GM10847 (cell line): Measurements from ENCODE around the gene FIG4.

Source experiments
- POLR2A ChIP-seq: IDR thresholded peaks from 2 replicates; pipeline ENCODE4 v1.6.1; 2011; ENCODE audit not compliant: insufficient read length; ENCODE audit errors: extremely low read depth

FIG4 gene

DNA sequence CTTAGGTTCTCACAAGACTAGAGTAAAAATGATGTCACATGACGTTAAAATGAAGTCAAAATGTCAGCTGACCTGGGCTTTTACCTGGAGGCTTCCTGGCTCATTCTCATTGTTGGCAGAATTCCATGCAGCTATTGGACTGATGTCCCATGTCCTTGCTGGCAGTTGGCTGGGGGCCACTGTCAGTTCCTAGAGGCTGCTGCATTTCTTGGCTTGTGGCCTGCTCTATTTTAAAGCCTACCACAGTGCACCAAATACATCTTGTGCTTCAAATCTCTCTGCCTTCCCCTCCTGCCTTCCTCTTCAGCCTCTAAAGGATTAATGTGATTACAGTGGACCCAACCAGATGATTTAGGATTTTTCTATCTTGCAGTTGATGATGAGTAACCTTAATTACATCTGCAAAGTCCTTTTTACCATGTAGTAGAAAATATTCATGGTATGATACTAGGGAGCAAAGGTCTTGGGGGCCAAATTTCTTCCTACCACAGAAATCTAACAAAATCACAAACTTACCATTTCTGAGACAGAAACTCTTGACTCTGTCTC lies 81.9 kb downstream of the FIG4 start:
- no peak for TF ChIP-seq POLR2A

- no peak for TF ChIP-seq POLR2A
Observed at GRCh38 chr6:109781001-109781400, 89.9 kb downstream of the FIG4 start.

DNA sequence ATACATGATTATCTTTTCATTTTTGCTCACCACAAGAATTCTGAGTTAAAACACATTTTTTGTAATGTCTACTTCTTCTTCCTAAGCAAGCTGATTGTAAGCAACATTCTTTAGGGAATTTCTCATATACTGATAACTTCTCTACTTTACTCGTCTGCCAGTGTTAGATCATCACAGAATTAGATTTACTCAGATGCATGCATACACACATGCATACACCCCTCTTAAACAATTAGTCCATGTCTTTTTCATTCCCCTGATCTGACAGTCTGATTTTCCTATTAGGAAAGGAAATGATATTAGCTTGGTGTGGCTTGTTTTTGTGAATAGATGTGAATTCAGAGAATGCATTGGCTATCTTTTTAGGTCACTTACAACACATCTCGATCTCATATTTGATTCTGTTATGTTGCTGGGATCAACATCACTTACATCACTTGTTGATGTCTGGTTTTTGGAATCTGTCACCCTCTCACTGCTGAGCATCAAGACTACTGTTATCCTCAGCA lies 91.4 kb downstream of the FIG4 start:
- TF ChIP-seq POLR2A = no peak

DNA sequence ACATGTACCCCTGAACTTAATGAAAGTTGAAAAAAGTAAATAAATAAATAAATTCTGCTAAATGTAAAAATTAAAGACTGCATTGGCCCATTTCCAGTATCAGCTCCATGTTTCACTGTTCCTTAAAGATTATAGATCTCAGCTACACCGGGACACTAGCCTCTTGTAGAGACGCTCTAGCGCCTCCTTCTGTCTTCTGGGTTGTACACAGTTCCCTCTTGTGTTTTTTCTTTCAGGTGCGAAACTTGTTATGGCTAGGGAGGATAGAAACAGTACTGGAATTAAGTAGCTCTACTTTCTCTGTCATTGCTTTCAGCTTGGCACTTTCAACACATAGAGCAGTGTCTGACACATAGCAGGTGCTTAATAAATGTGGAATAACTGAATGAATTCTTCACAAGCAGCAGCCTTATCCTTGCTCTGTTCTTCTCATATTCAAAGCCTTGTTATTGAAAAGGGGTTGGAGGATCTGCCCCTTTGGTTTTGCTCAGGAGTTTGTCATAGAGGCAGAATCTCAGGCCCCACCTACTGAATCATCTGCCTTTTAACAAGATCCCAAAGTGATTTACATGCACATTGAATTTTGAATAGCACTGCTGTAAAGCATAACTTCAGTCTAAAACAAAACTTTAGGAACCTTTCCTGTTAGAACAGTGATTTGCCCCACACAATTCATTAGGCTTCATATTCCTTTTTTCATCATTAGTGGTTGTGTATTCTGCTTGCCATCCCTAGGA lies 92.3 kb downstream of the FIG4 start:
- no peak for TF ChIP-seq POLR2A

DNA sequence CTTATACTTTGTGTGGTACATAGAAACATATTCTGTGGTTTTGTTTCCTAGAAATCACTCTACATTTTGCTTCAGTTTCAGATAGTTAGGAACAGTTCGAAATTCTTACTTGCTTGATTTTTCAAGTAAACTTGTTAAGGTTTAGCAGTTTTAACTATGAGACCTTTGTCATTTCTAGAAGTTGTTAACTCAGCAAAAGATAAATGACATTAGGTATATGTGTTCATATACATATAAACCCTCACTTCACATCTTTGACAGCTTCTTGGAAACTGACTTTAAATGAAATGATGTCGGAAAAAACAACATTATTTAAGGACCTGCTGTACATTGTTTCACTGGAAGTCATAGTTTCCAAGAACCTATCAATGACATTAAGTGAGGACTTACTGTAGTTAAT lies 96.2 kb downstream of the FIG4 start:
- TF ChIP-seq POLR2A = no peak

GRCh38 chr6:109788687-109789086 lies 97.6 kb downstream of the FIG4 start:
- TF ChIP-seq POLR2A = no peak

- TF ChIP-seq POLR2A = no peak
Observed at GRCh38 chr6:109790131-109790530, 99.0 kb downstream of the FIG4 start.

DNA sequence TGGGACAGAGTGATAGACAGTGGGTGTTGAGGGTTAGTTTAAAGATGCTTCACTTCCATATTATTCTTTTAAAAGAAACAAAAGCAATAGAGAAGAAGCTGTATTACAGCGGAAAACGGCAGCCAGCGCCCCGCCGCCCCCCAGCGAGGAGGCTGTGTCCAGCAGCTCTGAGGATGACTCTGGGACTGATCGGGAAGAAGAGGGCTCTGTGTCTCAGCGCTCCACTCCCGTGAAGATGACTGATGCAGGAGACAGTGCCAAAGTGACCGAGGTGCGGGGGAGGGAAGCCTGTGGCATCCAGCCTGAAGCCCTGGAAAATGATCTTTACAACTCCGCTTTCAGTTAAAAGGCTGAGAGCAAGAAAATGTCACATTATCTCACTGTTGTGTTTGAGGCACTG lies 100.2 kb downstream of the FIG4 start:
- no peak for TF ChIP-seq POLR2A

- no peak for TF ChIP-seq POLR2A
Observed at GRCh38 chr6:109793021-109793420, 101.9 kb downstream of the FIG4 start.

- no peak for TF ChIP-seq POLR2A
Observed at GRCh38 chr6:109793792-109794191, 102.7 kb downstream of the FIG4 start.

DNA sequence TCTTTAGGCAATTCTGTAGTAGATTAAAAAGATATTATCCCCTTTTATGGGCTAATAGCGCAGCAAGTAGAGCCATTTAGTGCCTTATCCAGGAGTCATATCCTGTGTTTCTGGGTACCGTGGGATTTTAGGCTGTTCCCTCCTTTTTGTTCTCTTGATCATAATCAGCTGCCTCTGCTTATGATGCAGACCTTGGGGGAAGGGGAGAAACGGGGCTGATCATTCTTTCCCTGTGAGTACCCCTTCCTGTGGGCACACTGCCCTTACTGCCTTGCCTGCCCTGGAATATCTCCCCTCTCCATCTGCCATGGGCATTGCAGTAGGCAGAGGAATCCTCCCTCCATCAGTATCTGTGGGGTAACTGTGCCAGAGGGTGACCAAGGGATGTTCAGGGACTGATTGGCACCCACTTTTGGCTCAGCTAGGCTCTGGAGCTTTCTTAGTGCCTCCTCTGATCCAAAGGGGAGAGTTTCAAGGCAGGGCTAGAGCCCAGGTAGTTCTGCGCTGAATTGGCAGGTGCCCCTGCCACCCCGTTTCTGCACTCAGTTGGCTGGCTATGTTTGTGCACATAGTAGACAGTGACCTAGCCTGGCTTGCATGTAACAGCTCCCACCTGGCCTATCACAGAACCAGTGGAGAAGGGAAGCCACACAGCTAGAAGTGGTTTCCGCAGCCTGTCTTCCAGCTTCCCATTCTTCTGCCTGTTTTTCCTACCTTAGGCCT lies 103.3 kb downstream of the FIG4 start:
- no peak for TF ChIP-seq POLR2A

GRCh38 chr6:109795994-109796555 lies 105.0 kb downstream of the FIG4 start:
- no peak for TF ChIP-seq POLR2A

- TF ChIP-seq POLR2A = no peak
Observed at GRCh38 chr6:109799129-109799528, 108.0 kb downstream of the FIG4 start.

DNA sequence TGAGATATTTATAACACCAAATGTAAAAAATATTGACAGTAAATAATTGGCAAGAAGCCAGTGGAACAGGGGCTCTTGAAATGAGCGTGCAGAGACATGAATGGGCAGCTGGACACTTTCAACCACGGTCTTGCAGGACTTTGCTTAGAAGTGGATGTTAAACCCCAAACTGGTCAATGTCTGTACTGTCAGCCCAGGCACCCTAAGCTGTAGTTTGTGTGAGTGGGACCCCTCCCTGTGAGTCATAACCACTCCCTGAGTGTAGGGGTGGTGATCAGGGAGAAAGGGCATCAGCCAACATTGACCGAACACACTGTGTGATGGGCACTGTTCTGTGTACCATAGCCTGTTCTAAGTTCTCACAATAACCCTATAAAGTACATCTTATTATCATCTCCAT lies 108.6 kb downstream of the FIG4 start:
- TF ChIP-seq POLR2A = no peak

DNA sequence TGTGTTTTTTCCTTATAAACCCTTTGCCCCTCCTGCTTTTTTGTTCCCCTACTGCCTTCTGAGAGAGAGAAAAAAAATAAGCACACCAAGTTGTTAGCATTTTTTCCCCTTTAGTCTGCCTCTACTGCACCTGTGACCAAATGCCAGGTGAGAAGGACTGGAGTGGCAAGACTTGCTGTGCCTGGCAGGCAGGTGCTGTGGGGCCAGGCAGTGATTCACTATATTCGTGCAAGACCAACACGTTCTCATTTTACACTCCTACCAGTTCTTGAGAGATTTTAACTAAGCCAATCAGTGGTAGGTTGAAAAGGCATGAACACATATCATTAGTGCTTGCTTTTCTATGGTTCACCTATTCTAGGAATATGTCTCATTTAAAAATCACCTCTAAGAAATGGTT lies 109.7 kb downstream of the FIG4 start:
- no peak for TF ChIP-seq POLR2A

- TF ChIP-seq POLR2A = no peak
Observed at GRCh38 chr6:109801794-109802193, 110.7 kb downstream of the FIG4 start.
